HEK293 (cell line): ENCODE data around the gene ZNF24.

Source experiments
- BCL11B ChIP-seq: fragments of 450-650 bp; formaldehyde crosslinking; IDR thresholded peaks from 2 replicates; pipeline ENCODE4 v1.5.1; 2016; ENCODE audit warnings: low read depth, missing biosample characterization, missing genetic modification characterization
- GLIS2 ChIP-seq: fragments of 450-650 bp; formaldehyde crosslinking; IDR thresholded peaks from 2 replicates; pipeline ENCODE4 v1.5.1; 2016; ENCODE audit warnings: missing biosample characterization, missing genetic modification characterization
- HIC1 ChIP-seq: fragments of 450-650 bp; formaldehyde crosslinking; IDR thresholded peaks from 2 replicates; pipeline ENCODE4 v1.5.1; 2016; ENCODE audit warnings: missing biosample characterization, missing genetic modification characterization
- ZBTB1 ChIP-seq: fragments of 450-650 bp; formaldehyde crosslinking; IDR thresholded peaks from 2 replicates; pipeline ENCODE4 v1.5.1; 2016; ENCODE audit warnings: missing biosample characterization, missing genetic modification characterization
- ZBTB11 ChIP-seq: fragments of 450-650 bp; formaldehyde crosslinking; conservative IDR thresholded peaks from 2 replicates; pipeline ENCODE4 v1.5.1; 2016; ENCODE audit warnings: low read depth, missing biosample characterization, missing genetic modification characterization
- ZBTB20 ChIP-seq: fragments of 450-650 bp; formaldehyde crosslinking; IDR thresholded peaks from 2 replicates; pipeline ENCODE4 v1.5.1; 2016; ENCODE audit warnings: missing biosample characterization, missing genetic modification characterization
- ZNF76 ChIP-seq: fragments of 450-650 bp; formaldehyde crosslinking; IDR thresholded peaks from 2 replicates; pipeline ENCODE4; 2016; ENCODE audit warnings: low read depth, missing biosample characterization, missing genetic modification characterization, borderline replicate concordance
- ZSCAN30 ChIP-seq: fragments of 450-650 bp; IDR thresholded peaks from 2 replicates; pipeline ENCODE4 v1.5.1; 2018; ENCODE audit warnings: missing biosample characterization, mild to moderate bottlenecking, missing genetic modification characterization, moderate library complexity

GRCh38 chr18:35374708-35375107, 30.5 kb upstream of the ZNF24 start:
- no peak for TF ChIP-seq GLIS2 (tag by site-specific recombination)
- no peak for TF ChIP-seq ZBTB1
- no peak for TF ChIP-seq HIC1 (tag by site-specific recombination)
- TF ChIP-seq ZSCAN30 (tag by site-specific recombination), result no peak
- TF ChIP-seq ZBTB20 (tag by site-specific recombination), result no peak
- TF ChIP-seq BCL11B, result no peak
- no peak for TF ChIP-seq ZBTB11
- no peak for TF ChIP-seq ZNF76
